Right renal cortex interstitium (tissue), 3 donors: ENCODE measurements around the gene ZNF441. TPM values are rescaled to one million over a fixed set of nuclear protein-coding genes. Genes with fewer than 3 reads are reported as not detected.
A peak's percentile ranks its signal among the peaks of the same experiment; 100 is the strongest.
"Not testable (repeated sequence)": the region's sequence is repeated elsewhere in the genome, so short reads cannot be mapped to it uniquely, and the experiment has no call there.

Experiments used
- DNase-seq, 3 donors: peaks; one replicate each; pipeline ENCODE4 v3.0.0-alpha.2; 2013; ENCODE audit warnings: low read depth in 3 of 3, low spot score in 2 of 3
- polyA plus RNA-seq, 3 donors: library from polyadenylated mRNA; unstranded; fragments of 120-200 nt; gene quantifications; one replicate each; pipeline ENCODE4 v1.2.1, GENCODE V29; 2013; ENCODE audit not compliant: insufficient read length in 3 of 3

The ZNF441 gene
- polyA plus RNA-seq = 10 to 100 TPM; 15.2 to 19.4 (median 18.8) TPM

- DNase-seq = peak; percentile 88 to 93 (median 90)
Observed at GRCh38 chr19:11766597-11767591, at the start of gene ZNF441. Gene ZNF441, plus strand, starts transcription at chr19:11767000. Its CDS starts 194 bp downstream, at chr19:11767194.

DNA sequence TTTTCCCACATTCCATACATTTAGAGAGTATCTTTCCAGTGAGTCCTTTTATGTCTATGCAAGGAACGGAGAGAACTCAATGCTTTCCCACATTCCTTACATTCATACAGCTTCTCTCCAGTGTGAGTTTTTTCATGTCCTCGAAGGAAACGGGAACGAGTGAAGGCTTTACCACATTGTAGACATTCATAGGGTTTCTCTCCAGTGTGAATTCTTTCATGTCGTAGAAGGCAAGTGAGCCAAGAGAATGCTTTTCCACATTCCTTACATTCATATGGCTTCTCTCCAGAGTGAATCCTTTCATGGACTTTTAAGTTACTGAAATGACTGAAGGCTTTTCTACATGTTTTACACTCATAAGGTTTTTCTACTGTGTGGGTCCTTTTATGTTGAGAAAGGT, 45.1 kb upstream of the ZNF441 start:
- DNase-seq = no peak

DNA sequence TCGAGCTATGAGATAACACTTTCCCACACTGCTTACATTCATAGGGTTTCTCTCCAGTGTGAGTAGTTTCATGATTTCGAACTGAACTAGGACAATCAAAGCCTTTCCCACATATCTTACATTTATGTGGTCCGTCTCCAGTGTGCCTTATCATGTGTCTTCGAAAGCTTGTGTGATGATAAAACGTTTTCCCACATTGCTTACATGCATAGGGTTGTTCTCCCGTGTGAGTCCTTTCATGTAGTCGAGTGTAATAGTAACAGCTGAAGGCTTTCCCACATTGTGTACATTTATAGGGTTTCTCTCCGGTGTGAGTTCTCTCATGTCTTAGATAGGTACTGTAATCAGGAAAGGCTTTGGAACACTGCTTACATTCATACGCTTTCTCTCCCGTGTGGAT, 44.4 kb upstream of the ZNF441 start:
- no peak for DNase-seq

- no peak for DNase-seq
Observed at GRCh38 chr19:11729586-11729985, 37.2 kb upstream of the ZNF441 start.

DNA sequence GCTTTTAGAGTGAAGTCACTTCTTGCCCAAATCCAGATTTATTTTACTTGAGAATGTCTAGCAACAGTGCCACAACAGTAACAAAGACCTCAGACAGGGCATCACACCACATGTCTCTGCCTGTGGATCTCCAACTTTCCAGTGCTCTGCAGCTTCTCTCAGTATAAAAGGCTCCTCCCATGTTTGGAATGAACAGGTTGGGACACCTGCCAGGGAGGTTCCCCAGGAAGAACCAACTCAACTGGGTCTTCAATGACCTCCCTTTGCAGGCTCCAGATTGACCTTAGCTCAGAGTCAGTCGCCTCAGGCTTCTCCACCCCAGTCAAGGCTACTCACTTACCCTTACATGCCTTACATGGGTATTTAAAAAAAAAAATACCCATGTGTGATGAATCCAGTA, 31.4 kb upstream of the ZNF441 start:
- no peak for DNase-seq

GRCh38 chr19:11736696-11737095, 30.1 kb upstream of the ZNF441 start:
- DNase-seq = no peak

DNA sequence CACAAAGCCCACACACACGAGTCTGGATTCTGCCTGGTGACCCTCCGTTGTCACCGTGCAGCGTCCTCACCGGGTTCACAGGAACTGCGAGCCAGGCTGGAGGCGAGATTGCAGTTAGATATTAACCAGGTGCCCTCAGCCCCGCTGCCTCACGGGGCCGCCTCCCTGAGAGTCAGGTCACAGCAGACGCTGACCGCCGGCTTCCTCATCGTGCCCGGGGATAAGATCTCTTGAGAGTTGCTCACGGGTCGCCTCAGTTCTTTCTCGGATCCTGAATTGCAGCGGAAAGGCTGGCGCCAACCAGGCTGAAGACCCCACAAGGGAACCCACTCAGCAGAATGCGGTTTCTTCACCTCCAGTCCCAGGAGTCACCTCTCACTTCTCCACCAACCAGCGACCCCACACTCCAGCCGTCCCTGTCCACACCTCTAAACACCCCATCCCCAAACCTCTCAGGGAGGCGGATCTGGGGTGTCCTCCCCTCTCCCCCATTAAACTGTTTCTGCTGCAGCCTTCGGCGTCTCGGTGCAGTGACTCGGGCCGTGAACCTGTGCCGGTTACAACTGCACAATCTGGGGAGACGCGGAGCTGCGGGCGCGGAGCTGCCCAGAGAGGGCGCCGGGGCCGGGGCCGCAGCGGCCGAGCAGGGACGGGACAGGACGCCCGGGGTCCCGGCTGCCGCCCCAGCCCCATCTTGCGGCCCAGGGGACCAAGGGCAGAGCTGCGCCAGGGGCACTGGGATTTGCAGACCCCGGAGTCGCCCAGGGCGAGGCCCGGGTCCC, 28.6 kb upstream of the ZNF441 start:
- peak; percentile 13 to 21 (median 18) for DNase-seq

GRCh38 chr19:11738746-11739620, 27.8 kb upstream of the ZNF441 start, which contains the start of gene ZNF823:
Gene ZNF823, minus strand, starts transcription at chr19:11738946. Its CDS starts 127 bp downstream, at chr19:11738819.
- peak; percentile 98 to 99 (median 99) for DNase-seq

DNA sequence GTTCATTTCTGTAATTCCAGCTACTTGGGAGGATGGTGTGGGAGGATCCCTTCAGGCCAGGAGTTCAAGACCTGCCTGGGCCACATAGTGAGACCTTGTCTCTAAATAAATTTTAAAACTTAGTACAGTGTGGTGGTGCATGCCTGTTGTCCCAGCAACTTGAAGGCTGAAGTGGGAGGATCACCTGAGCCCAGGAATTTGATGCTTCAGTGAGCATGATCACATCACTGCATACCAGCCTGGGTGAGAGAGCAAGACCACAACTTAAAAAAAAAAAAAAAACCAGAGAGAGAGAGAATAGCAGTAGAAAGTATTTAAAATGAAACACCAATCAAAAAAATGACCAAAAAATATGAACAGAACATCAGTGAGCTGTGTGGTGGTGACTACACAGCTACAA, 20.9 kb upstream of the ZNF441 start:
- DNase-seq = no peak

DNA sequence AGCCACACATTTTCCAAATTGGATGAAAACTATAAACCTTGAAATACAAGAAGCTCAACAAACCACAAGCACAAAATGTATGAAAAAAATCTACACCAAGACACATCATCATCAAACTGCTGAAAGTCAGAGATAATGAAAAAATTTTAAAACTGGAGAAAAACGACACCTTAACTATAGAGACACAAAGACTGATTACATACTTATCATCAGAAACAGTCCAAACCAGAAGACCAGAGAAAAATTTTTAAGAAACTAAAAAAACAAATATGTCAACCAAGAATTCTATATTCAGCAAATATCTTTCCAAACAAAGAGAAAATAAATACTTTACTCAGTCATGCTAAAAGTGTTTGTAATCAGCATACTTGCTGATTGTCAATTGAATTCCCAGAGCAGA, 19.5 kb upstream of the ZNF441 start:
- DNase-seq = no peak

DNA sequence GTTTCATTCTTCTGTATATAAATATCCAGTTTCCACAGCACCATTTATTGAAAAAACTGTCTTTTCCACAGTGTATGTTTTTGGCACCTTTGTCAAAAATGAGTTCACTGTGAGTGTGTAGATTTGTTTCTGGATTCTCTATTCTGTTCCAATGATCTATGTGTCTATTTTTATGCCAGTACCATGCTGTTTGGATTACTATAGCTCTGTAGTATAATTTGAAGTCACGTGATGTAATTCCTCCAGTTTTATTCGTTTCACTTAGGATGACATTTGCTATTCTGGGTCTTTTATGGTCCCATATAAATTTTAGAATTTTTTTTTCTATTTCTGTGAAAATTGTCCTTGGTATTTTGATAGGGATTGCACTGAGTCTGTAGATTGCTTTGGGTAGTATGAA, 17.0 kb upstream of the ZNF441 start:
- DNase-seq = no peak

DNA sequence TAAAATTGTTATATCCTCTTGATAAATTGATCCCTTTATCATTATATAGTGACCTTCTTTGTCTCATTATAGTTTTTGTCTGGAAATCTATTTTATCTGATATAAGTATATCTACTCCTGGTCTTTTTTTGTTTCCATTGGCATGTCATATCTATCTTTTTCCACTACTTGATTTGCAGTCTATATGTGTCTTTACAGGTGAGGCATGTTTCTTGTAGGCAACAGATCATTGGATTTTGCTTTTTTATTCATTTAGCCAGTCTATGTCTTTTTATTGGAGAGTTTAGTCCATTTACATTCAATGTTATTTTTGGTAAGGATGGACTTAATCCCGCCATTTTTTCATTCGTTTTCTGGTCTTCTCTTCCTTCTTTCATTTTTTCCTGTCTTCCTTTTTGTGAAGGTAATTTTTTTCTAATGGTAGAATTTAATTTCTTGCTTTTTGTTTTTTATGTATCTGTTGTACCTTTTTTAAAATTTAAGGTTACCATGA, 14.5 kb upstream of the ZNF441 start:
- DNase-seq = no peak

DNA sequence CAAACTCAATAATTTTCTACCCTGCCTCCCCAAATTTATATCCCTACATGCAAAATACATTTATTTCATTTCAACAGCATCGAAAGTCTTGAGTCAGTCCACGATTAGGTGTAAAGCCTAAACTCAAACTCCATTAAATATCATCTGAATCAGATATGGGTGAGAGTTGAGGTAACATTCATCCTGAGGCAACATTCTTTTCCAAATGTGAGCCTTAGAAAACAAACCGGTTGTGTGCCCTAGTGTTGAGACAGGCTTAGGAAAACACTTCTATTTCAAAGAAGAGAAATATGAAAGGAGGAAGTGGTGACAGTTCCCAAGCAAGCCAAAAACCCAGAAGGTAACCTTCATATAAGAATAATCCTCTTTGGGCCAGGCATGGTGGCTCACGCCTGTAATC, 12.1 kb upstream of the ZNF441 start:
- no peak for DNase-seq

GRCh38 chr19:11756965-11757364, 9.8 kb upstream of the ZNF441 start:
- DNase-seq = no peak

DNA sequence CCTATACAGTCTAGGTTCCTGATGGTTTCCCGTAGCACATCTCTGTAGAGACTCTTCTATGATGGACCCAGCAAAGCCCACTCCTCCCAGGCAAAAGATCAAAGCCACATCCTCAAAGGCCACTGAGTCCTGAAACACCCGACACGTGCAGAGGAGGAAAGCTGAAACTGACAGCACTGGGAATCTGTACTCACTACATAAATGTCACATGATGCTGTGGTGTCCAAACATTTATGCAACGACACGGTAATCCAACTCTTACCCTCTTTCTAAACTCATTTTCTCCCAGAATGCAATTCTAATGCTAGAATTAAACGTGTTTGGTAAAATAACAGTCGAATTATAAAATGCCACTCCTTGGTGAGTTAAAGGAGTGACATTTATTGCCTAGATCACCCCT, 7.0 kb upstream of the ZNF441 start:
- no peak for DNase-seq

DNA sequence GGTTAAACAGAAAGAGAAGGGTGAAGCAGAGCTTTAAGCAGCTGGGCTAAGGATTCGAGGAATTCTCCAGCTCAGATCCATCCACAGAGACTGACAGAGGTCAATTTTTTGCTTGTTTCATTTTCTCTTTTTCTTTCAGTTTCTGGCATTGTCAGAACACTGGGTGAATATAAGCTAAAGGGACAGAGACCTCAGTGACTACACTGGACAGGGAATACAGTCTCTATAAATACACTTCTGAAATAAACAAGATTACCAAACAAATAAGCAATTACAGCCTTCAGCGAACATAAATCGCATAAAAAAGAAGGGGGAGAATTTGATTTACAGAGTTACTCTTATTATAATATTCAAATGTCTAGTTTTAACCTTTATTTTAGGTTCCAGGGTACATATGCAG, 3.7 kb upstream of the ZNF441 start:
- no peak for DNase-seq

GRCh38 chr19:11763611-11764010, 3.2 kb upstream of the ZNF441 start:
- DNase-seq = no peak

DNA sequence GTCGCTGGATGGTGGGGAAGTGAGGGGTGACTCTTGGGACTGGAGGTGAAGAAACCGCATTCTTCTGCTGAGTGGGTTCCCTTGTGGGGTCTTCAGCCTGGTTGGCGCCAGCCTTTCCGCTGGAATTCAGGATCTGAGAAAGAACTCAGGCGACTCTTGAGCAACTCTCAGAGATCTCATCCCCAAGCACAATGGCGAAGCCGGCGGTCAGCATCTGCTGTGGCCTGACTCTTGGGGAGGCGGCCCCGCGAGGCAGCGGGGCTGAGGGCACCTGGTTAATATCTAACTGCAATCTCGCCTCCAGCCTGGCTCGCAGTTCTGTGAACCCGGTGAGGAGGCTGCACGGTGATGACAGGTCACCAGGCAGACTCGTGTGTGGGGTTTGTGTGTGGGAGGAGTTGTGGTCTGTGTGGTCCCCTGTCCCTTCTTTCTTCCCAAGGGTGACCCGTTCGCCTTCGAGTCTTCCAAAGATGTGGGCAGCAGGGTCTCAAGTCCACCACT, 883 bp downstream of the ZNF441 start:
- DNase-seq = peak; percentile 16 to 29 (median 17)

DNA sequence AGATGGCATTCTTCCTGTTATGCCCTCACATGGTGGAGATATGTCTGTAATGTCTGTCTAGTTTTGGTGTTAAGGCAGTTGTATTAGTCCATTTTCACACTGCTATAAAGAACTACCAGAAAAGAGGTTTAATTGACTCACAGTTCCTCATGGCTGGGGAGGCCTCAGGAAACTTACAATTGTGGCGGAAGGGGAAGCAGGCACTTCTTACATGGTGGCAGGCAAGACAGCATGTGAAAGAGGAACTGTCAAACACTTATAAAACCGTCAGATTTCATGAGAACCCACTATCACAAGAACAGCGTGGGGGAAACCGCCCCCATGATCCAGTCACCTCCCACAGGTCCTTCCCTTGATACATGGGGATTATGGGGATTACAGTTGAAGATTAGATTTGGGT, 3.2 kb downstream of the ZNF441 start:
- no peak for DNase-seq

DNA sequence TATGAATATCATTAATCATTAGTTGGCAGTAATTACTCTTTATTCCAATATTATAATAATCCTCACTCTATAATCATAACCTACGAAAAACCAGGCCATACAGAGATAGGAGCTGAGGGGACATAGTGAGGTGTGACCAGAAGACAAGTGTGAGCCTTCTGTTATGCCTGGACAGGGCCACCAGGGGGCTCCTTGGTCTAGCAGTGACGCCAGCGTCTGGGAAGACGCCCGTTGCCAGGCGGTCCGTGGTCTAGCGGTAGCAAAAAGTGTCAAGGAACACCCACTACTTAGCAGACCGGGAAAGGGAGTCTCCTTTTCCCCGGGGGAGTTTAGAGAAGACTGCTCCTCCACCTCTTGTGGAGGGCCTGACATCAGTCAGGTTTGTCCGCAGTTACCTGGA, 4.7 kb downstream of the ZNF441 start:
- not testable (repeated sequence) for DNase-seq
